H9 (cell line): Measurements from ENCODE around the gene FNDC3A. TPM values are rescaled to one million over a fixed set of nuclear protein-coding genes. Genes with fewer than 3 reads are reported as not detected.

Source experiments
- DNase-seq: peaks from one replicate; pipeline ENCODE4 v3.0.0-alpha.2; 2017
- H2AFZ ChIP-seq: one replicate; pipeline ENCODE4 v1.6.1; 2013; ENCODE audit warnings: mild to moderate bottlenecking, low read length, control low read depth, moderate library complexity
- H2AK5ac ChIP-seq: 2 replicates; pipeline ENCODE4 v1.6.1; 2013; ENCODE audit warnings: low read length, control low read depth, mixed read lengths; ENCODE audit not compliant: insufficient read length
- H2BK120ac ChIP-seq: one replicate; pipeline ENCODE4 v1.6.1; 2013; ENCODE audit warnings: low read depth, mild to moderate bottlenecking, low read length, control low read depth, inconsistent platforms; ENCODE audit not compliant: poor library complexity, severe bottlenecking
- H2BK12ac ChIP-seq: 2 replicates; pipeline ENCODE4 v1.6.1; 2013; ENCODE audit warnings: low read length, control low read depth, mixed read lengths, low read depth; ENCODE audit not compliant: insufficient read length
- H2BK15ac ChIP-seq: 2 replicates; pipeline ENCODE4 v1.6.1; 2013; ENCODE audit warnings: low read depth, low read length, control low read depth
- H2BK20ac ChIP-seq: one replicate; pipeline ENCODE4 v1.6.1; 2013; ENCODE audit warnings: low read depth, mild to moderate bottlenecking, low read length, control low read depth, inconsistent platforms; ENCODE audit not compliant: poor library complexity, severe bottlenecking
- H2BK5ac ChIP-seq: 2 replicates; pipeline ENCODE4 v1.6.1; 2013; ENCODE audit warnings: low read length, control low read depth, mixed read lengths; ENCODE audit not compliant: insufficient read length
- H3K14ac ChIP-seq: 2 replicates; pipeline ENCODE4 v1.6.1; 2013; ENCODE audit warnings: low read length, control low read depth; ENCODE audit not compliant: insufficient read depth
- H3K18ac ChIP-seq: 2 replicates; pipeline ENCODE4 v1.6.1; 2013; ENCODE audit warnings: low read depth, mild to moderate bottlenecking, mixed read lengths, low read length, control low read depth; ENCODE audit not compliant: insufficient read length
- H3K23ac ChIP-seq: 2 replicates; pipeline ENCODE4 v1.6.1; 2013; ENCODE audit warnings: low read length, control low read depth, mixed read lengths, low read depth; ENCODE audit not compliant: insufficient read length
- H3K23me2 ChIP-seq: 2 replicates; pipeline ENCODE4 v1.6.1; 2013; ENCODE audit warnings: low read depth, mild to moderate bottlenecking, mixed read lengths, low read length, control low read depth; ENCODE audit not compliant: insufficient read length, poor library complexity, severe bottlenecking
- H3K27ac ChIP-seq: 2 replicates; pipeline ENCODE4 v1.5.1; 2013; ENCODE audit warnings: low read length, control low read depth, mixed read lengths, low read depth; ENCODE audit not compliant: insufficient read length
- H3K27me3 ChIP-seq: 2 replicates; pipeline ENCODE4 v1.6.1; 2013; ENCODE audit warnings: low read length, control low read depth, inconsistent platforms; ENCODE audit not compliant: insufficient read depth
- H3K4ac ChIP-seq: 2 replicates; pipeline ENCODE4 v1.6.1; 2013; ENCODE audit warnings: low read depth, mild to moderate bottlenecking, control low read depth, inconsistent platforms, low read length, moderate library complexity
- H3K4me1 ChIP-seq: 2 replicates; pipeline ENCODE4 v1.6.1; 2013; ENCODE audit warnings: low read length, control low read depth, inconsistent platforms; ENCODE audit not compliant: insufficient read depth
- H3K4me2 ChIP-seq: 2 replicates; pipeline ENCODE4 v1.6.1; 2013; ENCODE audit warnings: low read length, control low read depth, mixed read lengths; ENCODE audit not compliant: insufficient read length, insufficient read depth
- H3K56ac ChIP-seq: 2 replicates; pipeline ENCODE4 v1.6.1; 2013; ENCODE audit warnings: low read depth, mild to moderate bottlenecking, mixed read lengths, low read length, control low read depth; ENCODE audit not compliant: insufficient read length
- H3K79me1 ChIP-seq: 2 replicates; pipeline ENCODE4 v1.6.1; 2013; ENCODE audit warnings: low read depth, mild to moderate bottlenecking, moderate library complexity, low read length, control low read depth, inconsistent platforms; ENCODE audit not compliant: insufficient read depth, poor library complexity, severe bottlenecking
- H3K79me2 ChIP-seq: 2 replicates; pipeline ENCODE4 v1.6.1; 2013; ENCODE audit warnings: low read length, control low read depth, inconsistent platforms; ENCODE audit not compliant: insufficient read depth
- H3K9ac ChIP-seq: 2 replicates; pipeline ENCODE4 v1.6.1; 2013; ENCODE audit warnings: low read length, control low read depth, mixed read lengths; ENCODE audit not compliant: insufficient read length; ENCODE audit errors: extremely low read depth
- H3K9me3 ChIP-seq: one replicate; pipeline ENCODE4 v1.6.1; 2013; ENCODE audit warnings: low read depth, low read length, inconsistent platforms; ENCODE audit not compliant: control insufficient read depth
- H3T11ph ChIP-seq: one replicate; pipeline ENCODE4 v1.6.1; 2013; ENCODE audit warnings: mild to moderate bottlenecking, low read length, control low read depth, inconsistent platforms
- H4K20me1 ChIP-seq: one replicate; pipeline ENCODE4 v1.6.1; 2013; ENCODE audit not compliant: control insufficient read depth, insufficient read length, insufficient read depth
- H4K5ac ChIP-seq: 2 replicates; pipeline ENCODE4 v1.6.1; 2013; ENCODE audit warnings: low read depth, mild to moderate bottlenecking, mixed read lengths, low read length, control low read depth; ENCODE audit not compliant: insufficient read length
- H4K8ac ChIP-seq: replicated peaks from 2 replicates; pipeline ENCODE4 v1.6.1; 2013; ENCODE audit warnings: low read length, control low read depth, mixed read lengths, low read depth; ENCODE audit not compliant: insufficient read length
- H4K91ac ChIP-seq: 2 replicates; pipeline ENCODE4 v1.6.1; 2013; ENCODE audit warnings: low read depth, mild to moderate bottlenecking, moderate library complexity, mixed read lengths, low read length, control low read depth; ENCODE audit not compliant: insufficient read length
- H3K27ac Mint-ChIP-seq, 3 experiments: 2 replicates in 2 of 3; 3 replicates in 1 of 3; pipeline ENCODE4 v1.8.0; 2020 to 2021; ENCODE audit warnings: mixed read lengths in 3 of 3, mild to moderate bottlenecking in 1 of 3, moderate library complexity in 1 of 3
- H3K27me3 Mint-ChIP-seq: 2 replicates; pipeline ENCODE4 v1.8.0; 2021; ENCODE audit warnings: low read depth, mild to moderate bottlenecking, moderate library complexity, mixed read lengths
- H3K36me3 Mint-ChIP-seq, 3 experiments: 2 replicates in 2 of 3; 3 replicates in 1 of 3; pipeline ENCODE4 v1.8.0; 2020 to 2021; ENCODE audit warnings: low read depth in 3 of 3, mixed read lengths in 3 of 3; ENCODE audit not compliant: insufficient read depth in 1 of 3
- H3K4me1 Mint-ChIP-seq, 2 experiments: 2 replicates each; pipeline ENCODE4 v1.8.0; 2020; ENCODE audit warnings: mixed read lengths in 2 of 2
- H3K4me3 Mint-ChIP-seq, 2 experiments: 2 replicates in 1 of 2; 3 replicates in 1 of 2; pipeline ENCODE4 v1.8.0; 2020 to 2021; ENCODE audit warnings: mild to moderate bottlenecking in 2 of 2, mixed read lengths in 2 of 2, moderate library complexity in 1 of 2
- H3K9me3 Mint-ChIP-seq, 2 experiments: 2 replicates in 1 of 2; 3 replicates in 1 of 2; pipeline ENCODE4 v1.8.0; 2020; ENCODE audit warnings: mild to moderate bottlenecking in 2 of 2, mixed read lengths in 2 of 2, moderate library complexity in 1 of 2
- WGBS: extraction: QIAGEN DNeasy Blood & Tissue Kit; methylation state at CpG from one replicate; pipeline ENCODE4 v1.1.7; 2013; ENCODE audit warnings: missing lambda C conversion rate, low lambda C conversion rate, mixed read lengths; ENCODE audit not compliant: insufficient read length; ENCODE audit errors: extremely low coverage; 5-methylcytosine and 5-hydroxymethylcytosine counted together
- total RNA-seq: library from RNA; stranded (reverse); gene quantifications from 2 replicates; pipeline ENCODE4 v1.2.1, GENCODE V29; 2021
- TF ChIP-seq, protein P1 (sequence below): fragments of 200-600 bp; sonication (generic); conservative IDR thresholded peaks from 3 replicates; pipeline ENCODE4 v1.8.0; 2021; ENCODE audit warnings: antibody characterized with exemption, mild to moderate bottlenecking

The FNDC3A gene
- total RNA-seq, 1 experiment from 2014 or later, result 27.4 TPM

DNA sequence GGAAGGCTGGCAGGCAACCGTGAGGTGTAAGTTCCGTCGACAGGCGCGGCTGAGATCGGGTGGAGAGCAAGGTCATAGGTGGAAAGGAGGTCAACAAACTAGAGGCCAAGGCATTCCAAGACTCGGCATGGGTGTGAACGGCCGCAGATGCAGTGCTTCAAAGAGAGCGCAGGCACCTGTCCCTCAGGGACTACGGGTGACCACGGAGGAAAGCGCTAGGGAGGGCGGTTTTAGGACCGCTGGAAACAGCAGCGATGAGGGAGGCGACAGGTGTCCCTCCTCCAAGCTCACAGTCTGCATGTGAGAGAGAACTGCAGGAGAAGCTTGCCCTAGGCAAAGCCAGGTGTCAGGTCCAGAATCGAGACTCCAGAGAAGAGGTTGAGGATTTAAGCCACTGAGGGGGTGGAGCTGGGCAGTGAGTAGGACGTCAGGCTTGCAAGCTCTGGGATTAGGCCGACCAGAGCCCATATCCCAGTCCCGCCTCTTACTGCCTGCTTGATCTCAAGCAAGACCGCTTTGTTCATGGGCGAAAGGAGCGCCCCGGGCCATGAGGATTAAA lies 242.9 kb downstream of the FNDC3A start:
- peak; percentile 68 for DNase-seq
- H2BK12ac ChIP-seq, result no peak overlapping the region
- no CpG with 5 or more reads among the region's 25 CpGs for WGBS
- H3K23ac ChIP-seq, result no peak overlapping the region
- H2BK20ac ChIP-seq, result no peak overlapping the region
- H3K56ac ChIP-seq, result no peak overlapping the region
- peak overlapping the region; percentile 56 for H4K5ac ChIP-seq
- H2BK5ac ChIP-seq, result no peak overlapping the region
- H3K79me1 ChIP-seq, result no peaks in the 10 kb centered on the region
- peak overlapping the region; percentile 50 to 78 for H3K4me3 Mint-ChIP-seq
- H3T11ph ChIP-seq, result no peak overlapping the region
- no peak overlapping the region for H3K4ac ChIP-seq
- H3K79me2 ChIP-seq, result no peaks in the 10 kb centered on the region
- H3K36me3 Mint-ChIP-seq, result peaks cover 0 to 5% (median 0%) of the 10 kb centered on the region in 3 experiments; a peak in 3 of 7 replicates
- H3K4me1 Mint-ChIP-seq, result peaks cover 30 to 39% of the 10 kb centered on the region in 2 experiments
- H3K14ac ChIP-seq, result no peak overlapping the region; the same call in 1 of the 2 replicates
- no peaks in the 10 kb centered on the region; the same call in 1 of the 2 replicates for H3K4me1 ChIP-seq
- H2BK120ac ChIP-seq, result no peak overlapping the region
- H4K8ac ChIP-seq, result no peak overlapping the region
- peaks cover 60% of the 10 kb centered on the region for H3K27me3 ChIP-seq
- no peak overlapping the region for H2BK15ac ChIP-seq
- no peaks in the 10 kb centered on the region for H3K9me3 ChIP-seq
- H2AFZ ChIP-seq, result no peak overlapping the region
- no peak overlapping the region for H3K9ac ChIP-seq
- no peaks in the 10 kb centered on the region for H4K20me1 ChIP-seq
- TF ChIP-seq, protein P1, sequence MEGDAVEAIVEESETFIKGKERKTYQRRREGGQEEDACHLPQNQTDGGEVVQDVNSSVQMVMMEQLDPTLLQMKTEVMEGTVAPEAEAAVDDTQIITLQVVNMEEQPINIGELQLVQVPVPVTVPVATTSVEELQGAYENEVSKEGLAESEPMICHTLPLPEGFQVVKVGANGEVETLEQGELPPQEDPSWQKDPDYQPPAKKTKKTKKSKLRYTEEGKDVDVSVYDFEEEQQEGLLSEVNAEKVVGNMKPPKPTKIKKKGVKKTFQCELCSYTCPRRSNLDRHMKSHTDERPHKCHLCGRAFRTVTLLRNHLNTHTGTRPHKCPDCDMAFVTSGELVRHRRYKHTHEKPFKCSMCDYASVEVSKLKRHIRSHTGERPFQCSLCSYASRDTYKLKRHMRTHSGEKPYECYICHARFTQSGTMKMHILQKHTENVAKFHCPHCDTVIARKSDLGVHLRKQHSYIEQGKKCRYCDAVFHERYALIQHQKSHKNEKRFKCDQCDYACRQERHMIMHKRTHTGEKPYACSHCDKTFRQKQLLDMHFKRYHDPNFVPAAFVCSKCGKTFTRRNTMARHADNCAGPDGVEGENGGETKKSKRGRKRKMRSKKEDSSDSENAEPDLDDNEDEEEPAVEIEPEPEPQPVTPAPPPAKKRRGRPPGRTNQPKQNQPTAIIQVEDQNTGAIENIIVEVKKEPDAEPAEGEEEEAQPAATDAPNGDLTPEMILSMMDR, result no peak
- peak overlapping the region; percentile 97 for H3K4me2 ChIP-seq
- peaks cover 0 to 5% of the 10 kb centered on the region in 2 experiments; a peak in 2 of 5 replicates for H3K9me3 Mint-ChIP-seq
- peaks cover 80% of the 10 kb centered on the region for H3K27me3 Mint-ChIP-seq
- no peak overlapping the region; a peak in 1 of 7 replicates for H3K27ac Mint-ChIP-seq
- no peak overlapping the region for H3K27ac ChIP-seq
- no peak overlapping the region for H2AK5ac ChIP-seq
- H4K91ac ChIP-seq, result no peak overlapping the region
- H3K23me2 ChIP-seq, result peaks cover 13% of the 10 kb centered on the region
- H3K18ac ChIP-seq, result no peak overlapping the region
